ENCODE results near the gene NR6A1.

The NR6A1 gene

GRCh38 chr9:124507880-124508423 is 263.2 kb downstream of the NR6A1 start:
- no peak overlapping the region for H3K4me3 ChIP-seq (ENCODE audit: low read depth, low read length)

GRCh38 chr9:124506931-124507879 is 263.9 kb downstream of the NR6A1 start, which contains the start of gene NR5A1:
Gene NR5A1 (minus strand): TSS chr9:124507399. CDS start chr9:124503395, 4,004 bp downstream.
- no peak within 1 kb of the TSS for H3K4me3 ChIP-seq (ENCODE audit: low read depth, low read length)

GRCh38 chr9:124506433-124506832 is 264.7 kb downstream of the NR6A1 start:
- no peak overlapping the region for H3K4me3 ChIP-seq (ENCODE audit: low read depth, low read length)

- no peak overlapping the region for H3K4me3 ChIP-seq (ENCODE audit: low read depth, low read length)
These were observed 265.2 kb downstream of the NR6A1 start for GRCh38 chr9:124505901-124506346.

- H3K4me3 ChIP-seq (ENCODE audit: low read depth, low read length): peak overlapping the region; percentile 8
These were observed 265.9 kb downstream of the NR6A1 start for GRCh38 chr9:124505006-124505900.

- H3K4me3 ChIP-seq (ENCODE audit: low read depth, low read length): no peak overlapping the region
These were observed 266.5 kb downstream of the NR6A1 start for GRCh38 chr9:124504530-124505005.

- peak overlapping the region; percentile 4 for H3K4me3 ChIP-seq (ENCODE audit: low read depth, low read length)
These were observed 267.2 kb downstream of the NR6A1 start for GRCh38 chr9:124503713-124504529.

- no peak overlapping the region for H3K4me3 ChIP-seq (ENCODE audit: low read depth, low read length)
These were observed 268.1 kb downstream of the NR6A1 start for GRCh38 chr9:124502711-124503702.

- H3K4me3 ChIP-seq (ENCODE audit: low read depth, low read length): no peak overlapping the region
These were observed 269.3 kb downstream of the NR6A1 start for GRCh38 chr9:124501771-124502320.

- no peak overlapping the region for H3K4me3 ChIP-seq (ENCODE audit: low read depth, low read length)
These were observed 270.1 kb downstream of the NR6A1 start for GRCh38 chr9:124500796-124501611.

GRCh38 chr9:124500028-124500795 is 270.9 kb downstream of the NR6A1 start:
- no peak overlapping the region for H3K4me3 ChIP-seq (ENCODE audit: low read depth, low read length)

GRCh38 chr9:124499216-124499615 is 271.9 kb downstream of the NR6A1 start:
- H3K4me3 ChIP-seq (ENCODE audit: low read depth, low read length): no peak overlapping the region

- no peak overlapping the region for H3K4me3 ChIP-seq (ENCODE audit: low read depth, low read length)
These were observed 272.5 kb downstream of the NR6A1 start for GRCh38 chr9:124498499-124499146.

GRCh38 chr9:124498040-124498439 is 273.1 kb downstream of the NR6A1 start:
- H3K4me3 ChIP-seq (ENCODE audit: low read depth, low read length): no peak overlapping the region

GRCh38 chr9:124497441-124497840 is 273.7 kb downstream of the NR6A1 start:
- no peak overlapping the region for H3K4me3 ChIP-seq (ENCODE audit: low read depth, low read length)

- no peak overlapping the region for H3K4me3 ChIP-seq (ENCODE audit: low read depth, low read length)
These were observed 274.6 kb downstream of the NR6A1 start for GRCh38 chr9:124496463-124496862.

- H3K4me3 ChIP-seq (ENCODE audit: low read depth, low read length): no peak overlapping the region
These were observed 275.0 kb downstream of the NR6A1 start for GRCh38 chr9:124496075-124496449.

Measured in iPS-11a (cell line).